ENCODE data around the gene KIAA1614.
"Not testable (repeated sequence)": the region's sequence is repeated elsewhere in the genome, so short reads cannot be mapped to it uniquely, and the experiment has no call there.

Gene KIAA1614

GRCh38 chr1:180966744-180967536 is 54.2 kb downstream of the KIAA1614 start:
- no peak for DNase-seq

DNA sequence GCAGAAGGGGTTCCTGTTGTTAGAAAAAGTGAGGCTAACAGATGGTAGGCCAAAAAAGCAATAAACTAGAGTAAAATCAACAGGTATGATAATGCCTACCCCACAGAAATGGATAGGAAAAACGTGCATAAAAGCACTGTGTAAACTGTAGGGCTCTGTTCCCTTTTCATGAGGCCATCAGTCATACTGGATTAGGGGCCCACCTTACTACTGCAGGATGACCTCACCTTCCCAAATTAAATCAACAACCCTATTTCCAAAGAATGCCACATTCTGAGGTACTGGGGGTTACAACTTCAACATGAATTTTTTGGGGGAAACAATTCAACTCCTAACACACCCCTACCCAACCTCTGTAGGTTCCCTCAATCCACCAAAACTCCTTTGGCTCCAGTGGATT is 54.9 kb downstream of the KIAA1614 start:
- no peak for DNase-seq

- DNase-seq = not testable (repeated sequence)
Observed at GRCh38 chr1:180968834-180969233, 56.1 kb downstream of the KIAA1614 start.

DNA sequence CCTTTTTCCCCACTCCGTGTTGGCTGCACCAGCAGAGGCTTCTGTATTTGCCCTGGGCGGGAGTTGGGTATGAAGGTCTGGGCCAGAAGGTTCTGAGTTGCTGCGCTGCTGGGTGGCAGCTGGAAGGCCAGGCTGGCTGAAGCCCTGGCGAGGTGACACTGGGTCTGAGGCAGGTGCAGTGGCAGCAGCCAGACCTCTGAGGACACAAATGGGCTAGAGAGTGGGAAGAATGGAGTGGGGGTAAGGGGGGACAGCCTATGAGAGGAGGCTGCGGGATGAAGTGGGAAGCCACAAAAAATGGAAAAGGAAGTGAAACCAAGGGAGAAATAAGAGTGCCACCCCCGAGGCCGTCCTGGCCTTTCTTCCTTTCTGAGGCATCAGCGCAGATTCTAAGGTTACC is 56.7 kb downstream of the KIAA1614 start:
- no peak for DNase-seq

DNA sequence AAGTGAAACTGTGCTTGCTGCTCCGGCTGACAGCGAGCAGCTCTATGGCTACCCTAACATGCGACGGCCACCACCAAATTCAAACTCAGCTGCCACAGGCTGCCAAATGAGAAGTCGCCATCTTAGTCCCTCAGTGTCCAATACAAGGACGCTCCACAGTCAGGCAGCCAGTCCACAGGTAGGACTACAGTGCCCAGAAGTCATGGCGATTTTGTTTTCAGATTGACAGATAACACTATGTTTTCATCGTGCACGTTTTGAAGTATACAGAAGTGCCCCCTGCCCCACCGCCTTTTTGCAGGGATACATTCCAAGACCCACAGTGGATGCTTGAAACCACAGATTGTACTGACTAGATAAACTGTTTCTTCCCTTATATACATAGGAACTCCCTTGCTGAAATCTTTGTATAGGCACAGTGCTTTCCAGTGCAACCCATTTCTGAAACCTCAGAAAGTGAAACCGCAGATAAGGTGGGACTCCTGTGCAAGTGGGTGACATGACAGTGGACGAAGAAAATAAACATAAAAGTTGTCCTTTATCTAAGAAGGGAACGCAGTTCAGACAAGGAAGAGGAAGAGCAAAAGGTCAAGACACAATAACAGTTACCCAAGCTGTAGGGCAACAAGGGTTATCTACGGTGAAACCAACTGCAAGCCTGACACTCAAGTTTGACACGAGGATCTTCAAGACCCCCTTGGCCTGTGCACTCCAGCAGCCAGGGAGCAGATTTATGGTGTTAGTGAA is 57.8 kb downstream of the KIAA1614 start:
- DNase-seq = no peak

GRCh38 chr1:180971273-180971997 is 58.7 kb downstream of the KIAA1614 start:
- no peak for DNase-seq

DNA sequence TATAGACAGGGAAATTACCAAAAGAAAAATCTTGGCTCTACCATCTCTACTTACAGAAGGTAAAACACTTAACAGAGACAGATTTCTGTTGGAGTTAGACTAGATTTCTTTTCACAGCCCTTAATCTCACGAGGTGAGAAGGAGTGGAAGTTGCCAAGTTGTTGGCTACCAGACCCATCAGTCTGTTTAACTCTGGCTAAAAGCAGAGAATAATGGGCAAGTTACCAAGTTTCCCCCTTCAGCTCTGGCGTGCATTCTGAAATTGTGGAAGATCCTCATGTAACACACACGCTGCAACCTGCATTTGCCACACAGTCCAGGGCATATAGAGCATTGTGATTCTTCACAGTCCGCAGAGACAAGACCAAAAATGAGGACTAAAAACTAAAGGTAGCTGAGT is 60.7 kb downstream of the KIAA1614 start:
- no peak for DNase-seq

DNA sequence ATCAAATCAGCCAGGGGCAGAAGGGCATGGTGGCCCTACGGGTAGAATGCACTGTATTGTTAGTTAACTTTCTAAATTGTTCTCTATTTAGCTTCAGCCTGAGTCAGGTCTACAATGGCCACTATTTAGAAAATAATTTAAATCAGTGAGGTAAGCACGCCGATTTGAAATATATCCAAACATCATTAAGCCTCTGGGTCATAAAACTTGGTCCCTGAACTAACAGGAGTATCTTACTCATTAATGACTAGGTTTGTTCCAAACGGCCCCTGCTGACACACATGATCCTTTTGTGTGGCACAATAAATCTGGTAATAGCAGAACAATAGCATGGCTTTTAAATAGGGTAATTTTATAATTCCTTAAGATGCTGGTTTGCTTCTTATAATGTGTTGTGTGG is 61.5 kb downstream of the KIAA1614 start:
- DNase-seq = peak; percentile 52

GRCh38 chr1:180975551-180975950 is 62.9 kb downstream of the KIAA1614 start:
- no peak for DNase-seq

GRCh38 chr1:180976191-180976590 is 63.5 kb downstream of the KIAA1614 start:
- no peak for DNase-seq

- DNase-seq = no peak
Observed at GRCh38 chr1:180976732-180977357, 64.1 kb downstream of the KIAA1614 start.

DNA sequence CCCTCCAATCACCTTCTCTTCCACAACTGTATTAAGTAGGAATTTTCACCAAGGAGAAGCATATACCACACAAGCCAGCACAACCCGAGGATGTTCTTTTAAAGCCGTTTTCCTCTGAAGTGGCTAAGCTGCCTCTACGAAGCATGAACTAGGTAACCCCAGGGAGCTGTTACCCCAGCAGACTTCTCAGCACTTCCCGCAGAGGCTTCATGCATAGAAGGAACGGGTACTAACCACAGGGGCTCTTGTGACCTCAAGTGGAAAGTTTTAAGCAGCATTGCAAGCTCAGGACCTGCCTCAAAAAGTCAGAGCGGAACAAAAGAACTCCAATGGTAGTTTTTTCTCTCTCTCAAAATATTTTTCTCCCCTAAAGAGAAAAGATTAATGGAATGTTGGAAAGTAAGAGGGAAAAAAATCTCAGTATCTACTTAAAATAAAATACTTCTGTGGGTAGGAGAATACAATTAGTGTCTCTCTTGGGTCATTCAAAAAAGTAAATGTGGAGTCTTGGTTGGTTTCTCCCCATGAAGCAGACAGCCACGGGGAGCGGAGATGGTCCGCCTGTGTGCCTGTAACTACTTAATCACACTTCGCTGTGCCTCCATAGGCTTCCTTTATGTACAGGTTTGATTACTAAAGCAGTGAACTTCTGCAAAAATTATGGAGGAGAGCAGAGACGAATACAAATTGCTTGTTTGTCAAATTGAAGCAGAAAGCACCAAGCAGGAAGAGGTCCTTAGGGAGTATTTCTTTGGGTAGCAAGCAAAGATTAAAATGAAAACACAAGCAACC is 69.1 kb downstream of the KIAA1614 start:
- DNase-seq = no peak

- DNase-seq = no peak
Observed at GRCh38 chr1:180982422-180982821, 69.7 kb downstream of the KIAA1614 start.

GRCh38 chr1:180988253-180988752 is 75.6 kb downstream of the KIAA1614 start:
- DNase-seq = peak; percentile 84

GRCh38 chr1:180994262-180994661 is 81.6 kb downstream of the KIAA1614 start:
- DNase-seq = no peak

- DNase-seq = no peak
Observed at GRCh38 chr1:180997843-180998504, 85.3 kb downstream of the KIAA1614 start.
